Nucleus accumbens (tissue), 56 donors: ENCODE results near the gene ARL8A.
A peak's percentile ranks its signal among the peaks of the same experiment; 100 is the strongest.
"Not testable (repeated sequence)": the region's sequence is repeated elsewhere in the genome, so short reads cannot be mapped to it uniquely, and the experiment has no call there.

Experiments
- DNase-seq, 56 donors: peaks; one replicate each; lab custom pipeline; 2025; lab: John Stamatoyannopoulos, UW

The ARL8A gene

GRCh38 chr1:202123336-202123813, 21.2 kb downstream of the ARL8A start:
- DNase-seq: peak in 9 of 56 donors; percentile 43 to 64 (median 56)

DNA sequence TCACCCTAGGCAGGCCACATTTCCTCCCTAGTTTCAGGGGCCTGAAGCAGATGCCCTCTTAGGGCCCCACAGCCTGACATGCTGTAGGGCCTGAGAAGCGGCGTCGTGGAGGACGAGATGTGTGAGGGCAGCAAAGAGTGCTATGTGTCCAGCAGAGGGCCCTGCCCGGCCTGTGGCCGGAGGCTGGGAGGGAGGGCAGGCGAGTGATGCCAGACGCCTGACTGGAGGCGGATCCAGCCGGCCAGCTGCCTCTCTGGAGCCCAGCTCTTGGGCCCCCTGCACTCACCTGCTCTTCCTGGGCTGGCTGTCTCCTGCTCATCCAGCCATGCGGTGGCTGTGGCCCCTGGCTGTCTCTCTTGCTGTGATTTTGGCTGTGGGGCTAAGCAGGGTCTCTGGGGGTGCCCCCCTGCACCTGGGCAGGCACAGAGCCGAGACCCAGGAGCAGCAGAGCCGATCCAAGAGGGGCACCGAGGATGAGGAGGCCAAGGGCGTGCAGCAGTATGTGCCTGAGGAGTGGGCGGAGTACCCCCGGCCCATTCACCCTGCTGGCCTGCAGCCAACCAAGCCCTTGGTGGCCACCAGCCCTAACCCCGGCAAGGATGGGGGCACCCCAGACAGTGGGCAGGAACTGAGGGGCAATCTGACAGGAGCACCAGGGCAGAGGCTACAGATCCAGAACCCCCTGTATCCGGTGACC, 21.8 kb downstream of the ARL8A start, which contains the start of gene GPR37L1:
Gene GPR37L1 (plus strand): TSS at position 279 of the 697 bp plus-strand sequence. CDS start 47 bp downstream, at position 326.
- peak in 54 of 56 donors; percentile 43 to 92 (median 83) for DNase-seq

- peak in 1 of 56 donors; percentile 30 for DNase-seq
These were observed 23.5 kb downstream of the ARL8A start for GRCh38 chr1:202121006-202121405.

DNA sequence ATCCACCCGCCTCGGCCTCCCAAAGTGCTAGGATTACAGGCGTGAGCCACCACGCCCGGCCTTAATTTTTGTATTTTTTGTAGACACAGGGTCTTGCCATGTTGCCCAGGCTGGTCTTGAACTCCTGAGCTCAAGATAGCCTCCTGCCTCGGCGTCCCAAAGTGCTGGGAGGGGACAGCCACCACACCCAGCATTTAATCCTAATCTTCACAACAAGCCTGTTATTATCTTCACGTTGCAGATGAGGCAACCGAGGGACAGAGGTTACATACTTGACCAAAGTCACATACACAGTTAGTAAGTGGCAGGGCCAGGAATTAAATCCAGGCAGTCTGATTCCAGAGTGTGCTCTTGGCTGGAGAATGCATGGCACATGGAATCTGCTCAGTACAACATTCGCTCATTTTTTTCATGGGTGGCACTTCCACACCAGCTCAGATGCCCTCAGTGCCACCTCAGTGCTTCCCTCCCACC, 26.6 kb downstream of the ARL8A start:
- DNase-seq: no peak

- no peak for DNase-seq
These were observed 28.2 kb downstream of the ARL8A start for GRCh38 chr1:202116287-202116686.

- DNase-seq: no peak
These were observed 30.7 kb downstream of the ARL8A start for GRCh38 chr1:202113690-202114300.

- no peak for DNase-seq
These were observed 31.5 kb downstream of the ARL8A start for GRCh38 chr1:202112859-202113689.

GRCh38 chr1:202111589-202111988, 32.9 kb downstream of the ARL8A start:
- DNase-seq: not testable (repeated sequence)

DNA sequence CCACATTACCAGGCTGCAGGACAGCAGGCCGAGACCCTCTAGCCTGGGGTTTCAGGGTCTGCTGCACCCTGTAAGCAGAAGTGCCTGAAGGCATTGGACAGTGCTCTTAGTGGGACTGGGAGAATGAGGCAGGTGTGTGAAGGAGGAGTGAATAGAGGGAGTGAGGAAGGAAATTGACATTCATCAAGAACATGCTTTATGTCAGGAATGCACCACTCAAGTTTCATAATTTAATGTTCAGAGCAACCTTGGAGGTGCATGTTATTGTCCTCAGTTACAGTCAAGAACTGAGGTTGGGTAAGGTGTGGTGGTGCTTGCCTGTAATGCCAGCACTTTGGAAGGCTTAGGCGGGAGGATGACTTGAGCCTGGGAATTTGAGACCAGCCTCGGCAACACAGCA, 33.6 kb downstream of the ARL8A start:
- no peak for DNase-seq

- no peak for DNase-seq
These were observed 36.5 kb downstream of the ARL8A start for GRCh38 chr1:202107801-202108731.

DNA sequence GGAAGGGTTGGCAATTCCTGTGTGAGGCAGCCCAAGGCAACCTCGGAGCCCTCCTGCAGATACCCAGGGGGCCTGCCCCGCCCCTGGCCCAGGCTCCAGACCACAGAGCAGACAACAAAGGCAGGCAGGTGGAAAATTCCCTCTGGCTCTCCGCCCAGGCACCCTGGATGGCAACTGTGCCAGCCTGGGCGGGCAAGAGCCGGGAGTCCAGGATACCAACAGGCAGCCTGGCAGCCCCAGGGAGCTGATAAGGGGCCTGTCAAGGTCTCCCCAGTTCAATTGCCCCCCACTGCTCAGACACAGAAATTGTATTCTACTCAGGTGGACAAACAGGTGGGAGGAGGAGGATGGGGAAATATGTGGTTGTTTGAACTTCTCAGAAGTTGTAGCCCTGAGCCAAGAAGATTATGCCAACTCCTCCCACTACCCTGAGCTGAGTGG, 37.2 kb downstream of the ARL8A start:
- no peak for DNase-seq

DNA sequence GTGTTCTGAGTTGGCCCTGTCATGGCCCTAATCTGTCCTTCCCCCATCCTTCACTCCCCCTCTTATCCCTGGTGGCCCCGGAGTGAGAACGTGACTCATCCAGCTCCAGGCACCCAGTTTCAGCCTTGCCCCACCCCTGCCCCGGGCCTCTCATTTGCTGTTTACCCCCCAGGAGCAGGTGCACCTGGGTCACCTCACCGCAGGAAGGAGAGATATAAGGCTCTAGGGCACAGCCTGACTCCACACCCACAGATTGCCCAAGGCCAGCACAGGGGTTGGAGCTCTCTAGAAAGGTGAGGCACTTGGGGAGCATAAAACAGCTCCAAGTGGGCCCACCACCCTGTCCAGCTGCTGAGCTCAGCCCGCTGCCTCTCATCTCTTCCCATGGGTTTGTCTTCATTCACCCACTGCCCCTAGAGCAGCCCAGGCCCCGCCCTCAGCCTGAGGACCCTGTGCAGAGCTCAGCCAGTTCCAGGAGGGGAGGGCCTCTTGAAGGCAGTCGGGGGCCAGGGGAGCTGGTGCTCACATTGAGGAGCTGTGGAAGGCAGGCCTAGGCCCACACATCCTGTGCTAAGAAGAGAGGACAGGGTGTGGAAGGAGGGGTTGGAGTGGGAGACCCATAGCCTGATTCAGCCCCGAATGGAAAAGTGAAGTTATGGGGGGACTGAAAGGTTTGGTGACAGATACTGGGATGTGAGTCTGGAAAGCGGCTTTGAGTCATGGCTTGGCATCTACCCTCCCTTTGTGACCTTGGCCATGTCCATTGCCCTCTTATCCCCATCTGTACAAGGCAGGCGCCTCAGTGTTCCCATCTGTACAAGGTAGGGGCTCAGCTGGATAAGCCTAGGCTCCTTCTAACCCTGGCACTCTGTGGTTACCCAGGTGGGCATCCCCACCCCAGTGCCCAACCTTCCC, 37.9 kb downstream of the ARL8A start:
- DNase-seq: no peak

DNA sequence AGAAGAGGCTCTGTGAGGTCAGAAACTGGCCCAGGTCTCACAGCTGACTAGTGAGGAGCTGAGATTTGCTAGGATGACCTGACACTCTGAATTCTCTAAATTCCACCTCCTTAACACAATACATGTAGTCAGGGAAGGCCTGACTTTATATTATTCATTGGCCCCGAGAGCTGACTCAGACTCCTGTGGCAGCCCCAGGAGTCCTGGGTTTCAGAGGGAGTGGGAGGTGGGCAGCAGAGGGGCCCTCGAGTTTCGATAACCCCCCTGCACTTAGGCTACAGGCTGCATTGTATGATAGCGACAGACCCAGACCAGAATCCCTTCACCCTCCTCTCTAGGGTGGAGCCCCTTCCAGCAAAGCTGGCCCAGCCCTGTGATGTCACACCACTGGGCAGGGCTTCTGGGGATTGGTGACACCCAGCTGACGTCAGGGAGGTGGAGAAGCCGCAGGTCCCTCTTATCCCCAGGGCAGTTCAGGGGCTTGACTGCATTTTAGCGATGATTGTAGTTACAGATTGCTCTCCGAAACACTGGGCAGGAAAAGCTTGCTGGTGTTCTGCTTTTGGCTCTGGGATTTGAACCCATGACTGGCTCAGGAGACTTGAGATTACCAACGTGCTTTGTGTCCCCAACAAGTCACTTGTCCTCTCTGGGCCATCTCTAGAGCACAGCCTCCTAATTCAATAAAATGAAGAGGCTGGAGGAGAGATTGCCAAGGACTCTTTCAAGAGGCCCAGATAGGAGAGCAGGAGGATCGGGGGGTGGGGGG, 38.8 kb downstream of the ARL8A start:
- DNase-seq: no peak

DNA sequence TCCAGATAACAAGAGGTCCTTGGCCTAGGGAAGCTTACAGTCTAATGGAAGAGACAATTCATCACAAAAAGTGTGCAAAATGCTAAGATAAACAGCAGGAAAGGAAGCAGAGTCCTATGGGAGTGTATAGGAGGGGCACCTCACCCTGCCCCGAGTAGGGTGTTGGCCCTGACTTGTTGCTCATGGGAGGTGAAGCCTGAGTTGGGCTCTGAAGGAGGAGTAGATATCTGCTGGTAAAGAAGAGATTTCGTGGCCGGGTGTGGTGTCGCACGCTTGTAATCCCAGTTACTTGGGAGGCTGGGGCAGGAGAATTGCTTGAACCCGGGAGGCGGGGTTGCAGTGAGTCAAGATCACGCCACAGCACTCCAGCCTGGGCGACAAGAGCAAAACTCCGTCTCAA, 40.5 kb downstream of the ARL8A start:
- no peak for DNase-seq

DNA sequence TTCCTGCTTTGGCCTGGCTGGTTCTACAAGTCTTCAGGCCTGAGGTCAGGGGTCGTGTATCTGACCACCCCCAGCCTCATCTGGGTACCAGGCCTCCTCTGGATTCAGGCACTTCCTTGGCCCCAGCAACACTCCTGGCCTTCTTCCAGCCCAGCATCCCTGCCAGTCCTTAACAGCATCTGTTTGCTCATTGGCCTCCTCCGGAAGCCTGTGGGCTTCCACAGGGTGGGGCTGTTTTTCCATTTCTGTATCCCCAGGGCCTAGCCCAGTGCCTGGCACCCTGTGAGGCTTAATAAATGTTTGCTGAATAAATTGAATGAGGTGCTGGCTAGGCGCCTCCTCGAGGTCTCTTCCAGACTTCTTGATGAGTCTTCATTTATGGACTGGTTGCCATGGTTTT, 43.4 kb downstream of the ARL8A start:
- DNase-seq: peak in 8 of 56 donors; percentile 6 to 49 (median 22)

- no peak for DNase-seq
These were observed 50.7 kb downstream of the ARL8A start for GRCh38 chr1:202093858-202094257.

DNA sequence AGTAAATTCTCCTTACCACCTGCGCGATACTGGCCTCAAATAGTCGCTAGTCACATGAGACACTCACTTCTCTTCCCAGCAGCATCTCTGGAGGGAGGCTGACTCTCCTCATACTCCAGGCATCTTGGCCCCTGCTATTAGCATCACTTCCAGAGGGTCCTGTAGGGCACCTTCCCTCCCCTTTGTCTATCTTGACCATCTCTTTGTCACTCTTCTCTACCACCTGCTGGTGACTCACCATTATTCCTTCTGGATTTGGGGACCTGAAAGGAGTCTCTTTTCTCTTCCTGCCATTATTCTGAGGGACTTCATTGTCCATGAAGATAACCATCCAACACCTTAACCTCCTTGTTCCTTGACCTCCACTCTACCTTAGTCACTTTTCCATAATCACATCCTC, 53.5 kb downstream of the ARL8A start:
- no peak for DNase-seq

- DNase-seq: peak in 16 of 56 donors; percentile 3 to 39 (median 16)
These were observed 56.3 kb downstream of the ARL8A start for GRCh38 chr1:202088206-202088605.
